ENCODE data around the gene ANXA6. TPM values are rescaled to one million over a fixed set of nuclear protein-coding genes. Genes with fewer than 3 reads are reported as not detected.

Gene ANXA6
- total RNA-seq, 1 experiment from 2014 or later, result 98.7 TPM

DNA sequence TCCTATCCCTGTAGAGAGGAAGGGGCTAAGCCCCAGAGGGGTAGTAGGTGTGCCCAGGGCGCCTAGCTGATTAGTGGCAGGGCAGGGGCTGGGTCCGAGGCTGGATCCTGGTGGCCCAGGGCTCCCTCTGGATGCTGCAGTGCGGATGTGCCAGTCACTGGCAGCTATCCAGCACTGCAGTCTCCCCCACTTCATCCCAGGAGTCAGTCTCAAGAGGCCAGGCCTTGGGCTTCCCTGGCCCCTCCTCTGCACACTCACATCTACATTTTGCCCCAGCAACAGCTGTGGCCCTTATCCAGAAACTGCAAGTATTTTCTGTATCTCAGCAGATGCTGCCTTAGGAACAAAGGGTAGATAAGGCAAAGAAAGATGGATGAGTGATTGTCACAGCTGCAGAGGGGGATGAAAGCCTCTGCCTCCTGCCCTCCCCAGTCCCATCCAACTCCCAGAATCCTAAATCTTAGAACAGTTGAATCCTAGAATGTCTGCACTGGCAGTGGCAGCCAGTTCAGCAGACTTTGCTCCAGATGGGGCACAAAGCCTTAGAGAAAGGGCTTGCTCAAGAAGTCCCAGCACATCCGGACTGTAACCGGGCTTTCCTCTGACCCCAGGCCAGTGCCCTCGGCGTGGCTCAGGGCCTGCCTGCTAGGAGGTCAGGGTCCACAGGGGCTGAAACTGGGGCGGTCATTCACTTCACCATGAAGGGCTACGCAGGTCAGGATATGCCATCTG lies 1.6 kb downstream of the ANXA6 start:
- Mint-ChIP-seq H3K9me3 (no peaks in the 10 kb centered on the region), H3K27ac (no peak overlapping the region; a peak in 1 of 7 replicates), H3K4me3 (peak overlapping the region; percentile 77 to 85), H3K36me3 (ENCODE audit: insufficient read depth in 1 of 3, low read depth in 3 of 3) (no peaks in the 10 kb centered on the region), H3K4me1 (peaks cover 28 to 40% of the 10 kb centered on the region in 2 experiments), H3K27me3 (ENCODE audit: low read depth) (peaks cover 11% of the 10 kb centered on the region; the same call in 1 of the 2 replicates)
- TF ChIP-seq, protein P1, sequence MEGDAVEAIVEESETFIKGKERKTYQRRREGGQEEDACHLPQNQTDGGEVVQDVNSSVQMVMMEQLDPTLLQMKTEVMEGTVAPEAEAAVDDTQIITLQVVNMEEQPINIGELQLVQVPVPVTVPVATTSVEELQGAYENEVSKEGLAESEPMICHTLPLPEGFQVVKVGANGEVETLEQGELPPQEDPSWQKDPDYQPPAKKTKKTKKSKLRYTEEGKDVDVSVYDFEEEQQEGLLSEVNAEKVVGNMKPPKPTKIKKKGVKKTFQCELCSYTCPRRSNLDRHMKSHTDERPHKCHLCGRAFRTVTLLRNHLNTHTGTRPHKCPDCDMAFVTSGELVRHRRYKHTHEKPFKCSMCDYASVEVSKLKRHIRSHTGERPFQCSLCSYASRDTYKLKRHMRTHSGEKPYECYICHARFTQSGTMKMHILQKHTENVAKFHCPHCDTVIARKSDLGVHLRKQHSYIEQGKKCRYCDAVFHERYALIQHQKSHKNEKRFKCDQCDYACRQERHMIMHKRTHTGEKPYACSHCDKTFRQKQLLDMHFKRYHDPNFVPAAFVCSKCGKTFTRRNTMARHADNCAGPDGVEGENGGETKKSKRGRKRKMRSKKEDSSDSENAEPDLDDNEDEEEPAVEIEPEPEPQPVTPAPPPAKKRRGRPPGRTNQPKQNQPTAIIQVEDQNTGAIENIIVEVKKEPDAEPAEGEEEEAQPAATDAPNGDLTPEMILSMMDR (conservative IDR thresholded peaks at IDR 0.05), result no peak
- Histone ChIP-seq H2BK20ac (ENCODE audit: low read depth, low read length, poor library complexity, severe bottlenecking) (no peak overlapping the region), H3T11ph (ENCODE audit: low read length) (no peak overlapping the region), H3K23ac (ENCODE audit: insufficient read length, low read depth, low read length) (no peak overlapping the region), H2BK5ac (ENCODE audit: insufficient read length, low read length) (no peak overlapping the region), H3K79me1 (ENCODE audit: insufficient read depth, low read depth, low read length, poor library complexity, severe bottlenecking) (no peaks in the 10 kb centered on the region), H2AFZ (ENCODE audit: low read length) (no peak overlapping the region), H3K23me2 (ENCODE audit: insufficient read length, low read depth, low read length, poor library complexity, severe bottlenecking) (peaks cover 15% of the 10 kb centered on the region), H3K27me3 (ENCODE audit: insufficient read depth, low read length) (no peaks in the 10 kb centered on the region), H3K56ac (ENCODE audit: insufficient read length, low read depth, low read length) (no peak overlapping the region), H3K14ac (ENCODE audit: insufficient read depth, low read length) (no peak overlapping the region), H3K4ac (ENCODE audit: low read depth, low read length) (no peak overlapping the region), H3K9me3 (ENCODE audit: control insufficient read depth, low read depth, low read length) (no peaks in the 10 kb centered on the region), H3K4me1 (ENCODE audit: insufficient read depth, low read length) (no peaks in the 10 kb centered on the region), H4K5ac (ENCODE audit: insufficient read length, low read depth, low read length) (no peak overlapping the region), H3K18ac (ENCODE audit: insufficient read length, low read depth, low read length) (no peak overlapping the region), H3K27ac (ENCODE audit: insufficient read length, low read depth, low read length) (no peak overlapping the region), H4K20me1 (ENCODE audit: control insufficient read depth, insufficient read depth, insufficient read length) (no peaks in the 10 kb centered on the region), H4K91ac (ENCODE audit: insufficient read length, low read depth, low read length) (no peak overlapping the region), H2BK15ac (ENCODE audit: low read depth, low read length) (no peak overlapping the region), H3K4me2 (ENCODE audit: insufficient read depth, insufficient read length, low read length) (no peak overlapping the region), H3K9ac (ENCODE audit: extremely low read depth, insufficient read length, low read length) (no peak overlapping the region), H4K8ac (replicated peaks; ENCODE audit: insufficient read length, low read depth, low read length) (no peak overlapping the region), H3K79me2 (ENCODE audit: insufficient read depth, low read length) (no peaks in the 10 kb centered on the region; the same call in 1 of the 2 replicates), H2BK12ac (ENCODE audit: insufficient read length, low read depth, low read length) (no peak overlapping the region), H2BK120ac (ENCODE audit: low read depth, low read length, poor library complexity, severe bottlenecking) (no peak overlapping the region), H2AK5ac (ENCODE audit: insufficient read length, low read length) (no peak overlapping the region)
- WGBS (ENCODE audit: extremely low coverage, insufficient read length, low lambda C conversion rate), result no CpG with 5 or more reads among the region's 9 CpGs
- DNase-seq, result no peak
